Lower lobe of right lung (tissue), 2 donors: ENCODE measurements around the gene NHERF1. TPM values are rescaled to one million over a fixed set of nuclear protein-coding genes. Genes with fewer than 3 reads are reported as not detected.

Experiments used
- ATAC-seq, 2 donors: fragments of 200-7000 bp; cut with Tn5 transposase; one replicate each; pipeline ENCODE4 v1.9.1; 2020 to 2022; ENCODE audit warnings: mild to moderate bottlenecking in 2 of 2, moderate library complexity in 2 of 2
- DNase-seq: peaks from one replicate; pipeline ENCODE4 v3.0.0-alpha.2; 2020
- H3K27ac ChIP-seq: fragments of 200-600 bp; one replicate; pipeline ENCODE4 v1.8.0; 2022
- H3K27me3 ChIP-seq: fragments of 200-600 bp; one replicate; pipeline ENCODE4 v1.8.0; 2022; ENCODE audit warnings: low read depth
- H3K36me3 ChIP-seq: fragments of 200-600 bp; one replicate; pipeline ENCODE4 v1.8.0; 2022; ENCODE audit warnings: mild to moderate bottlenecking
- H3K4me1 ChIP-seq: fragments of 200-600 bp; one replicate; pipeline ENCODE4 v1.8.0; 2022
- H3K4me3 ChIP-seq: fragments of 200-600 bp; one replicate; pipeline ENCODE4 v1.8.0; 2022; ENCODE audit warnings: mild to moderate bottlenecking
- H3K9me3 ChIP-seq: fragments of 200-600 bp; one replicate; pipeline ENCODE4 v1.8.0; 2022
- intact Hi-C: fragments of 100-400 bp; cut with DNase I; formaldehyde crosslinking; loops from one replicate; pipeline ENCODE4 v1.11.0; 2022
- total RNA-seq: library from RNA; stranded (reverse); fragmentation: NEBNext Ultra II Directional; extraction: Animal tissue kit (Norgen Biotek cat#: 25700); gene quantifications from one replicate; pipeline ENCODE4 v1.2.1, GENCODE V29; 2021
- TF ChIP-seq, protein P1 (sequence below): fragments of 200-600 bp; IDR thresholded peaks from one replicate; pipeline ENCODE4 v1.8.0; 2022; ENCODE audit warnings: antibody characterized with exemption, mild to moderate bottlenecking
- donor health status: DM: no; HTN: yes; CAD: no; lungs with severe emphysema.

NHERF1 gene
- total RNA-seq, 1 donor from 2014 or later = 35.7 TPM

DNA sequence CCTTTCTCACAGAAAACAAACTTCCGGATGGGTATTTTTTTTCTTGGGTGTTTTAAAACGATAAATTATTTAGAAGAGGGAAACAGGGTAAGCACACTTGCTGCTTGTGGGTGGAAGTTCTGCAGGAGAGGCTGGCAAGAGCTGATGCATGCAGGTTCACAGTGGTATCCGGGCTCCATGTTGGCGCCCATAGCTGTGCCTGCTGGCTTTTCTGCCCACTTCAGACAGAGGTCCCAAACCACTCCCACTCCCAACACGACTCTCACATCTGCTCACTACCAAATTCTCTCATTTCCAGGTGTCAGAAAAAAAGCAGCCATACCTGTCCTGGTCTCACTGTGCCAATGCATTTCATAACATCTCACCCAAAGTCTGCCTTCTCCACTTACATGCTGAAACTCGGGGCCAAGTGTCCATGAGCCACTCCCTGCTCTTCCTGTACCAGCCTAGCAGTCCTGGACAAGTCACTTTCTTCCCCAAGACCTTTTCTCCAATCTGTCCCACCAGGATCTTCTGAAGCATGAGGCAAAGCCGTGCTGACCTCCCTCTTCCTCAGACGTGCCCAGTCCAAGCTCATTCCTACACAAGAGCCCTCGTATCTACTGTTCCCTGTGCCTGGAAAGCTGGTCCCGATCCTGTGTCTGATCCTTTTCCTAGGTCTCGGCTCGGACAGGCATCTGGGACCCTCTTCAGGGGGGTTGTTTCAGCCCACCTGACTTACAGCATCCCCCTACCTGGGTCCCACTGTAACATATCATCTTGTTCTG lies 37.2 kb upstream of the NHERF1 start:
- intact Hi-C loops = no loop called here
- DNase-seq (no peak), ATAC-seq (no peak)
- H3K27me3 ChIP-seq = peaks cover 5% of the 10 kb centered on the region
- H3K9me3 ChIP-seq = no peaks in the 10 kb centered on the region
- H3K27ac ChIP-seq = no peak overlapping the region
- H3K4me1 ChIP-seq = peaks cover 16% of the 10 kb centered on the region
- no peaks in the 10 kb centered on the region for H3K36me3 ChIP-seq
- TF ChIP-seq, protein P1, sequence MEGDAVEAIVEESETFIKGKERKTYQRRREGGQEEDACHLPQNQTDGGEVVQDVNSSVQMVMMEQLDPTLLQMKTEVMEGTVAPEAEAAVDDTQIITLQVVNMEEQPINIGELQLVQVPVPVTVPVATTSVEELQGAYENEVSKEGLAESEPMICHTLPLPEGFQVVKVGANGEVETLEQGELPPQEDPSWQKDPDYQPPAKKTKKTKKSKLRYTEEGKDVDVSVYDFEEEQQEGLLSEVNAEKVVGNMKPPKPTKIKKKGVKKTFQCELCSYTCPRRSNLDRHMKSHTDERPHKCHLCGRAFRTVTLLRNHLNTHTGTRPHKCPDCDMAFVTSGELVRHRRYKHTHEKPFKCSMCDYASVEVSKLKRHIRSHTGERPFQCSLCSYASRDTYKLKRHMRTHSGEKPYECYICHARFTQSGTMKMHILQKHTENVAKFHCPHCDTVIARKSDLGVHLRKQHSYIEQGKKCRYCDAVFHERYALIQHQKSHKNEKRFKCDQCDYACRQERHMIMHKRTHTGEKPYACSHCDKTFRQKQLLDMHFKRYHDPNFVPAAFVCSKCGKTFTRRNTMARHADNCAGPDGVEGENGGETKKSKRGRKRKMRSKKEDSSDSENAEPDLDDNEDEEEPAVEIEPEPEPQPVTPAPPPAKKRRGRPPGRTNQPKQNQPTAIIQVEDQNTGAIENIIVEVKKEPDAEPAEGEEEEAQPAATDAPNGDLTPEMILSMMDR = no peak
- H3K4me3 ChIP-seq = peak overlapping the region; percentile 42

DNA sequence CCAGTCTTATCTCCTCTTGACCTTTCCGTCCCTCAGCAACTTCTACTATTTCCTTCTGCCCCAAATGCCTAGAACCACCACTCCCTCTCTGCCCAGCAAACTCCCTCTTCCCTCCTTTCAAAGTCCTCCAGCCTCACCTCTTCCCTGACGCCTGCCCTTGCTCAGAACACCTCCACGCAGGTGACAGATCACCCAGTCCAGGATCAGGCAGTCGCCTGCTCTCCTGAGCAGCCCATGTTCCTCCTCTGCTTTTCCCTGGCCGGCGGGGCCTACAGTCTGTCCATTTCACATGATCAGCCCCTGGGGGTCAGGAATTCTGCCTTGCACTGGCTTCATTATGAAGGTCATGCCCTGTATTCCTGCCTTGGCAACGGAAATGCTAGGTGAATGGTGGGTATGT lies 36.1 kb upstream of the NHERF1 start:
- no peak for ATAC-seq
- DNase-seq = no peak
- intact Hi-C loops = no loop called here
- peaks cover 16% of the 10 kb centered on the region for H3K4me1 ChIP-seq
- TF ChIP-seq, protein P1 = no peak
- no peaks in the 10 kb centered on the region for H3K36me3 ChIP-seq
- H3K4me3 ChIP-seq = peak overlapping the region; percentile 42
- H3K27ac ChIP-seq = peak overlapping the region; percentile 24
- H3K9me3 ChIP-seq = no peaks in the 10 kb centered on the region
- peaks cover 5% of the 10 kb centered on the region for H3K27me3 ChIP-seq

DNA sequence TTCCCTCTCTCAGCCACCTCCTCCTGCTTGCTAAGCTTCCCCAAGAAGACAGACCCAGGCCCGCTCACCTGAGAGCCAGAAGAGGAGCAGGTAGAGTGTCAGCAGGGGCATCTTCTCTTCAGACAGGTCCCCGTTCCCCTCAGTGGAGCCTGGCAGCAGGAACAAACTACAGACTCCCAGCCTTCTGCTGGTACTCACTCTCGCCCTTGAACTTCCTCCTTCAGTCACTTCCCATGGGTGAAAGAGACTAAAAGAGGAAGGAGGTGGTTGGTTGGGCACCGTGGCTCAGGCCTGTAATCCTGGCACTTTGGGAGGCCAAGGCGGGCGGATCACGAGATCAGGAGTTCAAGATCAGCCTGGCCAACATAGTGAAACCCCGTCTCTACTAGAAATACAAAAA lies 35.7 kb upstream of the NHERF1 start, which contains the start of gene CD300LF:
Gene CD300LF (minus strand): TSS at position 168 of the 400 bp plus-strand sequence. CDS start 57 bp downstream, at position 111.
- DNase-seq (peak; percentile 76), ATAC-seq (peak; percentile 66 to 75)
- Histone ChIP-seq H3K9me3 (no peaks in the 10 kb centered on the region), H3K36me3 (no peaks in the 10 kb centered on the region), H3K27ac (peak within 1 kb of the TSS; percentile 24), H3K27me3 (peaks cover 5% of the 10 kb centered on the region), H3K4me1 (peaks cover 16% of the 10 kb centered on the region), H3K4me3 (peak within 1 kb of the TSS; percentile 42)
- TF ChIP-seq, protein P1 = no peak
- intact Hi-C loops = no loop called here

DNA sequence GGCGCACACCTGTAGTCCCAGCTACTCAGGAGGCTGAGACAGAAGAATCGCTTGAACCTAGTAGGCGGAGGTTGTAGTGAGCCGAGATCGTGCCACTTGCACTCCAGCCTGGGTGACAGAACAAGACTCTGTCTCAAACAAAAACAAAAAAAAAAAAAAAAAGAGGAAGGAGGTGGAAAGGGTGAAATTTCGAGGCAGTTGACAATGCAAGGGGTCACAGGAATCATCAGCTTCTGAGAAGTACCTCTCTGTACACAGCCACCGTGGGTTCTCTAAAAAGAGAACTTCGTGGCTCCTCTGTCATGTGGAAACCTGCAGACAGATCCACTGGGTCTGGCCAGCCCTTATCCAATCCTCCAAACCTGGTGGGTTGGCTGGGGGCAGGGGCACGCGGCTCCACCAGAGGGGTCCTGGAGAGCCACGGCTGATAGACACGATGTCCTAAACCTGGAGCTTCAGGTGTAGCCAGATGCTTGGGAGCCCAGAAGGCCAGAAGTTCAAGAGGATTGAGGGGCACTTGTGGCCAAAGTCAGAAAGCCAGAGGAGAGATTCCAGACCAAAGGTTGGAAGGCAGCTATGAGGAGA lies 35.2 kb upstream of the NHERF1 start:
- Histone ChIP-seq H3K4me3 (peak overlapping the region; percentile 42), H3K36me3 (no peaks in the 10 kb centered on the region), H3K27me3 (peaks cover 5% of the 10 kb centered on the region), H3K27ac (peak overlapping the region; percentile 24), H3K4me1 (peaks cover 16% of the 10 kb centered on the region), H3K9me3 (no peaks in the 10 kb centered on the region)
- no peak for DNase-seq
- ATAC-seq = peak; percentile 43 to 45
- intact Hi-C loops = no loop called here
- TF ChIP-seq, protein P1 = no peak

DNA sequence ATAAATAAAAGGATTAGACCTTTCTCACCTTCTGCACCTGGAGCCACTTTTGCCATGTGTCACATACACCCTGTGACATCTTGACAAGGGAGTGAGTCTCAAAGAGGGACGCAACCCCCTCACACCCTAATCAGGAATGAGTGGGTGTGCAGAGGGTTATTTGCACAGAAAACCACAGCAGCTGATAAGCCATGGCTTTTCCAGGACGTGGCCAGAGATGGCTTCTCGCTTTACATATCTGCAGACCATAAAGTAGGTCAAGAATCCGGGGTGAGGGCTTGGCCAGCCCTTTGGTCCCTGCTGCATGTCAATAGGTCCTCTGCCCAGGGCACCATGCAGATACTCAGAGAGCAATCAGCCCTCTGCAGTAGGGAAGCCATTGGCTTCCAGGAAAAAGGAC lies 33.3 kb upstream of the NHERF1 start:
- peak; percentile 73 for DNase-seq
- peaks cover 5% of the 10 kb centered on the region for H3K27me3 ChIP-seq
- no peak overlapping the region for H3K4me3 ChIP-seq
- no peaks in the 10 kb centered on the region for H3K9me3 ChIP-seq
- peaks cover 16% of the 10 kb centered on the region for H3K4me1 ChIP-seq
- TF ChIP-seq, protein P1 = no peak
- ATAC-seq = peak; percentile 90 to 92
- H3K36me3 ChIP-seq = no peaks in the 10 kb centered on the region
- intact Hi-C loops = no loop called here
- H3K27ac ChIP-seq = no peak overlapping the region
